Neural progenitor cell (in vitro differentiated cells): ENCODE data around the gene FANCG. TPM values are rescaled to one million over a fixed set of nuclear protein-coding genes. Genes with fewer than 3 reads are reported as not detected.

ENCODE experiments used
- DNase-seq: peaks from one replicate; pipeline ENCODE4 v3.0.0-alpha.2; 2016; ENCODE audit warnings: low spot score
- H2AFZ ChIP-seq: fragments of 200-600 bp; sonication (generic); replicated peaks from 2 replicates; pipeline ENCODE4 v1.6.1; 2016; ENCODE audit warnings: antibody characterized with exemption
- H3F3A ChIP-seq: fragments of 200-600 bp; sonication (generic); 2 replicates; pipeline ENCODE4 v1.6.1; 2016; ENCODE audit warnings: antibody characterized with exemption, low read depth
- H3K27ac ChIP-seq: fragments of 200-600 bp; sonication (generic); 2 replicates; pipeline ENCODE4 v1.5.1; 2016; ENCODE audit warnings: mild to moderate bottlenecking
- H3K27me3 ChIP-seq: fragments of 200-600 bp; sonication (generic); 2 replicates; pipeline ENCODE4 v1.6.1; 2016; ENCODE audit warnings: mild to moderate bottlenecking, moderate library complexity
- H3K36me3 ChIP-seq: fragments of 200-600 bp; sonication (generic); 2 replicates; pipeline ENCODE4 v1.5.1; 2016
- H3K4me1 ChIP-seq: fragments of 200-600 bp; sonication (generic); 2 replicates; pipeline ENCODE4 v1.6.1; 2016; ENCODE audit warnings: mixed run types
- H3K4me2 ChIP-seq: fragments of 200-600 bp; sonication (generic); 2 replicates; pipeline ENCODE4 v1.6.1; 2016
- H3K4me3 ChIP-seq: fragments of 200-600 bp; sonication (generic); 2 replicates; pipeline ENCODE4 v1.5.1; 2016
- H3K79me2 ChIP-seq: fragments of 200-600 bp; sonication (generic); 2 replicates; pipeline ENCODE4 v1.6.1; 2016; ENCODE audit warnings: low read depth
- H3K9ac ChIP-seq: fragments of 200-600 bp; sonication (generic); 2 replicates; pipeline ENCODE4 v1.6.1; 2016
- H3K9me3 ChIP-seq: fragments of 200-600 bp; sonication (generic); 2 replicates; pipeline ENCODE4 v1.5.1; 2016; ENCODE audit warnings: low read depth
- H4K20me1 ChIP-seq: fragments of 200-600 bp; sonication (generic); 2 replicates; pipeline ENCODE4 v1.6.1; 2016; ENCODE audit warnings: low read depth
- H3K27ac Mint-ChIP-seq: 3 replicates; pipeline ENCODE4 v1.8.0; 2021; ENCODE audit warnings: mixed read lengths
- H3K27me3 Mint-ChIP-seq: 2 replicates; pipeline ENCODE4 v1.8.0; 2022; ENCODE audit warnings: low read depth, mild to moderate bottlenecking, inconsistent platforms, moderate library complexity, mixed read lengths; ENCODE audit not compliant: insufficient read depth
- H3K36me3 Mint-ChIP-seq: 3 replicates; pipeline ENCODE4 v1.8.0; 2021; ENCODE audit warnings: mixed read lengths
- H3K4me1 Mint-ChIP-seq: 3 replicates; pipeline ENCODE4 v1.8.0; 2021; ENCODE audit warnings: mixed read lengths
- H3K4me3 Mint-ChIP-seq: 3 replicates; pipeline ENCODE4 v1.8.0; 2021; ENCODE audit warnings: mild to moderate bottlenecking, moderate library complexity, mixed read lengths
- H3K9me3 Mint-ChIP-seq: 3 replicates; pipeline ENCODE4 v1.8.0; 2020; ENCODE audit warnings: mixed read lengths
- EZH2 ChIP-seq: fragments of 200-600 bp; sonication (generic); IDR thresholded peaks from 2 replicates; pipeline ENCODE4 v1.6.1; 2017; ENCODE audit warnings: antibody characterized with exemption, mild to moderate bottlenecking, moderate library complexity
- EZH2phosphoT487 ChIP-seq: fragments of 200-600 bp; sonication (generic); IDR thresholded peaks from 2 replicates; pipeline ENCODE4 v1.6.1; 2017; ENCODE audit warnings: antibody characterized with exemption
- total RNA-seq: library from RNA; depleted of rRNA; stranded (reverse); fragments of >200 nt; gene quantifications from 2 replicates; pipeline ENCODE4 v1.2.3, GENCODE V29; 2015; ENCODE audit warnings: low replicate concordance
- TF ChIP-seq, protein P1 (sequence below): fragments of 200-600 bp; sonication (generic); IDR thresholded peaks from 2 replicates; pipeline ENCODE4 v1.5.1; 2017; ENCODE audit warnings: antibody characterized with exemption, mild to moderate bottlenecking

Gene FANCG
- total RNA-seq, 1 donor from 2014 or later, result 89.4 TPM

DNA sequence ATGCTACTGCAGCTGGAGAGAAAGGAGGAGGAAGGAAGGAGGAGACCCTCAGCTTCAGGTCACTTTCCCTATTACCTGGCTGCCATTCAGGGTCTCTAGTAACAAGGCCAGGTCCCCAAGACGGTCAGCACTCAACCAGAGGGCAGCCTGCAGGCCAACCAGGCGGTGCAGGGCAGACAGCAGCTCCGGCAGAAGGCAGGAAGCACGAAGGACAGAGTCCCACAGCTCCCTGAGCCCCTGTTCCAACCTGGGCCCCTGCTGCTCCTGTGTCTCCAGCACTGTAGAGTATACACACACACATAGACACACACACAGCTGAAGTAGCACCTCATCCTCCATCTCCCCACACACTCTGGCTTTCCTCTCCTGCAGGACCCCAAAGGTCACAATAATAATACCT lies 1.7 kb downstream of the FANCG start:
- H3K4me2 ChIP-seq, result peak overlapping the region; percentile 75
- H3K4me1 ChIP-seq, result peaks cover 18% of the 10 kb centered on the region
- H3F3A ChIP-seq, result peaks cover 16% of the 10 kb centered on the region
- DNase-seq, result no peak
- H3K36me3 ChIP-seq, result no peaks in the 10 kb centered on the region
- peak overlapping the region; percentile 92 for H3K4me3 Mint-ChIP-seq
- no peak overlapping the region for H3K27ac ChIP-seq
- peak overlapping the region; percentile 57 for H3K27ac Mint-ChIP-seq
- peaks cover 28% of the 10 kb centered on the region for H3K36me3 Mint-ChIP-seq
- no peaks in the 10 kb centered on the region for H3K9me3 ChIP-seq
- H3K27me3 Mint-ChIP-seq, result peaks cover 3% of the 10 kb centered on the region
- no peak overlapping the region for H2AFZ ChIP-seq
- peaks cover 35% of the 10 kb centered on the region for H3K79me2 ChIP-seq
- peak overlapping the region; percentile 64 for H3K4me3 ChIP-seq
- H4K20me1 ChIP-seq, result peaks cover 7% of the 10 kb centered on the region
- peaks cover 31% of the 10 kb centered on the region for H3K4me1 Mint-ChIP-seq
- no peaks in the 10 kb centered on the region for H3K27me3 ChIP-seq
- peak overlapping the region; percentile 70 for H3K9ac ChIP-seq
- no peaks in the 10 kb centered on the region for H3K9me3 Mint-ChIP-seq
- TF ChIP-seq, protein P1, sequence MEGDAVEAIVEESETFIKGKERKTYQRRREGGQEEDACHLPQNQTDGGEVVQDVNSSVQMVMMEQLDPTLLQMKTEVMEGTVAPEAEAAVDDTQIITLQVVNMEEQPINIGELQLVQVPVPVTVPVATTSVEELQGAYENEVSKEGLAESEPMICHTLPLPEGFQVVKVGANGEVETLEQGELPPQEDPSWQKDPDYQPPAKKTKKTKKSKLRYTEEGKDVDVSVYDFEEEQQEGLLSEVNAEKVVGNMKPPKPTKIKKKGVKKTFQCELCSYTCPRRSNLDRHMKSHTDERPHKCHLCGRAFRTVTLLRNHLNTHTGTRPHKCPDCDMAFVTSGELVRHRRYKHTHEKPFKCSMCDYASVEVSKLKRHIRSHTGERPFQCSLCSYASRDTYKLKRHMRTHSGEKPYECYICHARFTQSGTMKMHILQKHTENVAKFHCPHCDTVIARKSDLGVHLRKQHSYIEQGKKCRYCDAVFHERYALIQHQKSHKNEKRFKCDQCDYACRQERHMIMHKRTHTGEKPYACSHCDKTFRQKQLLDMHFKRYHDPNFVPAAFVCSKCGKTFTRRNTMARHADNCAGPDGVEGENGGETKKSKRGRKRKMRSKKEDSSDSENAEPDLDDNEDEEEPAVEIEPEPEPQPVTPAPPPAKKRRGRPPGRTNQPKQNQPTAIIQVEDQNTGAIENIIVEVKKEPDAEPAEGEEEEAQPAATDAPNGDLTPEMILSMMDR, result no peak
- no peak for TF ChIP-seq EZH2
- TF ChIP-seq EZH2phosphoT487, result no peak

- H3K36me3 Mint-ChIP-seq, result peaks cover 26% of the 10 kb centered on the region
- peaks cover 36% of the 10 kb centered on the region for H3K4me1 Mint-ChIP-seq
- Histone ChIP-seq H4K20me1 (peaks cover 7% of the 10 kb centered on the region), H3K27ac (no peak overlapping the region), H3K9ac (no peak overlapping the region), H3K36me3 (no peaks in the 10 kb centered on the region), H3K4me2 (no peak overlapping the region), H3K27me3 (no peaks in the 10 kb centered on the region), H2AFZ (no peak overlapping the region), H3K79me2 (peaks cover 35% of the 10 kb centered on the region), H3F3A (peaks cover 24% of the 10 kb centered on the region), H3K4me3 (no peak overlapping the region), H3K4me1 (peaks cover 20% of the 10 kb centered on the region), H3K9me3 (no peaks in the 10 kb centered on the region)
- no peaks in the 10 kb centered on the region for H3K9me3 Mint-ChIP-seq
- TF ChIP-seq EZH2 (no peak), EZH2phosphoT487 (no peak)
- TF ChIP-seq, protein P1, result no peak
- H3K27me3 Mint-ChIP-seq, result peaks cover 3% of the 10 kb centered on the region
- peak overlapping the region; percentile 18 for H3K4me3 Mint-ChIP-seq
- no peak for DNase-seq
- H3K27ac Mint-ChIP-seq, result no peak overlapping the region
Observed at GRCh38 chr9:35076848-35077247, 2.9 kb downstream of the FANCG start.

- Histone ChIP-seq H3K4me1 (peaks cover 25% of the 10 kb centered on the region), H2AFZ (no peak overlapping the region), H3K4me2 (no peak overlapping the region), H3K4me3 (no peak overlapping the region), H3K9ac (no peak overlapping the region), H3K27me3 (no peaks in the 10 kb centered on the region), H3F3A (peaks cover 31% of the 10 kb centered on the region), H3K9me3 (no peaks in the 10 kb centered on the region), H4K20me1 (peaks cover 21% of the 10 kb centered on the region), H3K27ac (no peak overlapping the region), H3K36me3 (no peaks in the 10 kb centered on the region), H3K79me2 (peaks cover 50% of the 10 kb centered on the region)
- no peak overlapping the region for H3K4me3 Mint-ChIP-seq
- H3K9me3 Mint-ChIP-seq, result no peaks in the 10 kb centered on the region
- H3K36me3 Mint-ChIP-seq, result peaks cover 29% of the 10 kb centered on the region
- H3K27me3 Mint-ChIP-seq, result peaks cover 5% of the 10 kb centered on the region
- no peak overlapping the region for H3K27ac Mint-ChIP-seq
- peaks cover 46% of the 10 kb centered on the region for H3K4me1 Mint-ChIP-seq
- TF ChIP-seq, protein P1, result no peak
- TF ChIP-seq EZH2phosphoT487 (no peak), EZH2 (no peak)
- DNase-seq, result no peak
Observed at GRCh38 chr9:35075358-35075757, 4.4 kb downstream of the FANCG start.
